Kidney (tissue), 14 donors: ENCODE data around the gene CDK3. TPM values are rescaled to one million over a fixed set of nuclear protein-coding genes. Genes with fewer than 3 reads are reported as not detected.

ENCODE experiments used
- DNase-seq, 5 donors: peaks; one replicate each; pipeline ENCODE4 v3.0.0-alpha.2; 2013 to 2020
- FAIRE-seq: peaks from 2 replicates; lab custom pipeline; 2012; peaks lifted over from hg19 to GRCh38; lab: Jason Lieb, UNC
- H3K27ac ChIP-seq, 2 donors: one replicate each; pipeline ENCODE4 v1.7.0; 2013; ENCODE audit warnings: low read depth in 2 of 2, low read length in 2 of 2, inconsistent platforms in 1 of 2
- H3K27me3 ChIP-seq: one replicate; pipeline ENCODE4 v1.7.1; 2013; ENCODE audit warnings: low read length, inconsistent platforms; ENCODE audit not compliant: control insufficient read depth, insufficient read depth
- H3K36me3 ChIP-seq, 3 donors: one replicate each; pipeline versions ENCODE4 v1.7.0 to v1.7.1; 2013; ENCODE audit warnings: low read length in 3 of 3, control low read depth in 1 of 3, inconsistent platforms in 1 of 3; ENCODE audit not compliant: insufficient read depth in 3 of 3, control insufficient read depth in 2 of 3
- H3K4me1 ChIP-seq, 3 donors: one replicate each; pipeline versions ENCODE4 v1.7.0 to v1.7.1; 2013; ENCODE audit warnings: low read length in 3 of 3, inconsistent platforms in 1 of 3, low read depth in 1 of 3; ENCODE audit not compliant: control insufficient read depth in 2 of 3, insufficient read depth in 2 of 3
- H3K4me3 ChIP-seq, 3 donors: one replicate each; pipeline versions ENCODE4 v1.7.0 to v1.8.1; 2013; ENCODE audit warnings: low read length in 3 of 3, control low read depth in 1 of 3, inconsistent platforms in 1 of 3
- H3K9ac ChIP-seq, 3 donors: one replicate each; pipeline versions ENCODE4 v1.7.0 to v1.7.1; 2013; ENCODE audit warnings: low read length in 3 of 3, control low read depth in 1 of 3, inconsistent platforms in 1 of 3
- H3K9me3 ChIP-seq, 3 donors: one replicate each; pipeline versions ENCODE4 v1.7.0 to v1.7.1; 2013; ENCODE audit warnings: low read length in 3 of 3, control low read depth in 1 of 3, inconsistent platforms in 1 of 3; ENCODE audit not compliant: control insufficient read depth in 2 of 3, insufficient read depth in 1 of 3
- CTCF ChIP-seq: IDR thresholded peaks from 3 replicates; pipeline ENCODE4 v1.5.1; 2012; ENCODE audit warnings: mild to moderate bottlenecking, moderate library complexity, borderline replicate concordance; ENCODE audit not compliant: insufficient read depth; ENCODE audit errors: extremely low read depth
- intact Hi-C: fragments of 100-400 bp; cut with DNase I; formaldehyde crosslinking; loops from one replicate; pipeline ENCODE4 v1.11.1; 2022
- polyA plus RNA-seq: library from polyadenylated mRNA; stranded (reverse); fragments of 350-450 nt; fragmentation: Illumina TruSeq; extraction: RNeasy Lipid Tissue Mini Kit (QIAGEN cat#74804); gene quantifications from one replicate; pipeline ENCODE4 v1.2.3, GENCODE V29; 2014; ENCODE audit warnings: low read depth, low replicate concordance; ENCODE audit not compliant: insufficient read depth
- total RNA-seq: library from RNA; stranded (reverse); fragmentation: NEBNext Ultra II Directional; extraction: Animal tissue kit (Norgen Biotek cat#: 25700); gene quantifications from one replicate; pipeline ENCODE4 v1.2.1, GENCODE V29; 2021
- donor health status: control.
- donor health status: control.
- donor health status: control.
- donor health status: control.
- donor health status: control.
- donor health status: DM: yes; HTN: yes; CAD: no.
- donor health status: Normal renal cell carcinoma (clear cell type).

CDK3 gene
- total and polyA plus RNA-seq, 2 donors from 2014 or later: 7.1 to 7.4 TPM

- intact Hi-C loops: no loop called here
- H3K27ac ChIP-seq: peak overlapping the region; percentile 32 to 57
- DNase-seq (peak in 2 of 5 donors; percentile 21 to 32), FAIRE-seq (no peak)
- no peak overlapping the region for H3K4me3 ChIP-seq
- H3K9me3 ChIP-seq: no peaks in the 10 kb centered on the region
- H3K9ac ChIP-seq: no peak overlapping the region
- peaks cover 0 to 6% (median 4%) of the 10 kb centered on the region in 3 donors for H3K4me1 ChIP-seq
- TF ChIP-seq CTCF: no peak
- no peaks in the 10 kb centered on the region for H3K27me3 ChIP-seq
- peaks cover 0 to 5% (median 4%) of the 10 kb centered on the region in 3 donors for H3K36me3 ChIP-seq
Observed at GRCh38 chr17:75995385-75995925, 5.2 kb upstream of the CDK3 start.

- H3K27ac ChIP-seq: peak overlapping the region; percentile 71 to 88
- peaks cover 0 to 6% (median 4%) of the 10 kb centered on the region in 3 donors for H3K4me1 ChIP-seq
- DNase-seq (peak in 4 of 5 donors; percentile 61 to 81 (median 66)), FAIRE-seq (no peak)
- TF ChIP-seq CTCF: no peak
- intact Hi-C loops: no loop called here
- H3K27me3 ChIP-seq: no peaks in the 10 kb centered on the region
- no peaks in the 10 kb centered on the region for H3K9me3 ChIP-seq
- H3K9ac ChIP-seq: peak overlapping the region in 1 of 3 donors; percentile 44
- H3K36me3 ChIP-seq: no peaks in the 10 kb centered on the region
- H3K4me3 ChIP-seq: no peak overlapping the region
Observed at GRCh38 chr17:75996665-75997590, 3.7 kb upstream of the CDK3 start.

GRCh38 chr17:75998327-75998795, 2.3 kb upstream of the CDK3 start:
- Histone ChIP-seq H3K27ac (peak overlapping the region in 1 of 2 donors; percentile 43), H3K4me3 (no peak overlapping the region), H3K36me3 (no peaks in the 10 kb centered on the region), H3K9me3 (no peaks in the 10 kb centered on the region), H3K27me3 (no peaks in the 10 kb centered on the region), H3K4me1 (peaks cover 0 to 9% (median 6%) of the 10 kb centered on the region in 3 donors), H3K9ac (peak overlapping the region in 1 of 3 donors; percentile 40)
- no peak for TF ChIP-seq CTCF
- intact Hi-C loops: no loop called here
- DNase-seq (no peak), FAIRE-seq (no peak)
